Gastroesophageal sphincter (tissue), 4 donors: ENCODE measurements around the gene AMIGO2. TPM values are rescaled to one million over a fixed set of nuclear protein-coding genes. Genes with fewer than 3 reads are reported as not detected.

Experiments
- ATAC-seq: fragments of 150-250 bp; one replicate; pipeline ENCODE4 v1.9.1; 2016; ENCODE audit warnings: mild to moderate bottlenecking, moderate library complexity
- H3K27ac ChIP-seq, 4 donors: fragments of 200-600 bp; sonication (generic) in 3 of 4; 1 replicate in 3 of 4; 2 replicates in 1 of 4; pipeline ENCODE4 v1.5.1; 2016 to 2019
- H3K27me3 ChIP-seq: fragments of 200-600 bp; sonication (generic); one replicate; pipeline ENCODE4 v1.5.1; 2019
- H3K36me3 ChIP-seq, 2 donors: fragments of 200-600 bp; sonication (generic); one replicate each; pipeline ENCODE4 v1.5.1; 2019; ENCODE audit warnings: control low read depth in 1 of 2
- H3K4me1 ChIP-seq, 3 donors: fragments of 200-600 bp; sonication (generic); 1 replicate in 2 of 3; 2 replicates in 1 of 3; pipeline ENCODE4 v1.5.1; 2016 to 2019; ENCODE audit warnings: control low read depth in 2 of 3
- H3K4me3 ChIP-seq, 2 donors: fragments of 200-600 bp; sonication (generic); one replicate each; pipeline ENCODE4 v1.5.1; 2019; ENCODE audit warnings: mild to moderate bottlenecking in 1 of 2, moderate library complexity in 1 of 2
- H3K9me3 ChIP-seq, 3 donors: fragments of 200-600 bp; sonication (generic); one replicate each; pipeline ENCODE4 v1.5.1; 2017 to 2019; ENCODE audit warnings: control low read depth in 2 of 3
- EP300 ChIP-seq: sonication (generic); formaldehyde crosslinking; IDR thresholded peaks from one replicate; pipeline ENCODE4 v1.6.1; 2017; ENCODE audit warnings: antibody characterized with exemption, mild to moderate bottlenecking
- POLR2A ChIP-seq, 2 donors: fragments of 450-650 bp; IDR thresholded peaks; one replicate each; pipeline ENCODE4 v1.6.1; 2017; ENCODE audit warnings: antibody characterized with exemption in 2 of 2, mild to moderate bottlenecking in 2 of 2, moderate library complexity in 1 of 2
- POLR2AphosphoS5 ChIP-seq: sonication (generic); formaldehyde crosslinking; IDR thresholded peaks from one replicate; pipeline ENCODE4 v1.6.1; 2017; ENCODE audit warnings: antibody characterized with exemption
- WGBS, 2 donors: methylation state at CpG; one replicate each; pipeline ENCODE4 v1.1.5; 2018; ENCODE audit warnings: low coverage in 1 of 2; 5-methylcytosine and 5-hydroxymethylcytosine counted together
- total RNA-seq, 4 donors: library from RNA; depleted of rRNA; stranded (reverse); fragments of >200 nt; gene quantifications; one replicate each; pipeline ENCODE4 v1.1.0, GENCODE V29; 2016
- TF ChIP-seq, protein P1 (sequence below), 4 experiments: fragments of 200-600 bp in 2 of 4; fragments of 450-650 bp in 2 of 4; sonication (generic) in 1 of 4; IDR thresholded peaks; one replicate each; pipeline ENCODE4 v1.5.1; 2017 to 2019; ENCODE audit warnings: antibody characterized with exemption in 4 of 4, mild to moderate bottlenecking in 2 of 4, moderate library complexity in 2 of 4

The AMIGO2 gene
- total RNA-seq, 4 donors from 2014 or later, result 1.4 to 8.1 (median 3.6) TPM

DNA sequence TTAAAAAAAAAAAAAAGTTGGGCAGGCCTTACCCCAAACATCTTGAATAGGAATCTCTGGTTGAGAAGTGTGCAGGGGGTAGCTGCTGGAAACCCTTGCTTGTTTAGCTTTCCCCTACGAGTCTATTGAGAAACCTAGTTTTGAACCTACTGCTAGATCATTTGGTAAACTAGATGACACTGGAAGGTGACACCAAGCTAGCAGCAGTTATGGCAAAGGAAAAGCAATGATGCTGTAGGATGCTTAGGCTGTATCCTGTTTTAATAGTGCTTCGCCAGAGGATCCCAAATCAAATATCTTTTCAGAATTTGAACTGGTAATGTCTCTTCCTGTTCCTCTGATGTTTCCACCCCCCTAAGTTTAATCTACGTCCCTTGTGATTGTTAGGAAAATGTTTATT lies 5.8 kb downstream of the AMIGO2 start:
- Histone ChIP-seq H3K27ac (no peak overlapping the region), H3K4me3 (no peak overlapping the region), H3K4me1 (peaks cover 0 to 23% (median 3%) of the 10 kb centered on the region in 3 donors), H3K36me3 (no peaks in the 10 kb centered on the region), H3K27me3 (no peaks in the 10 kb centered on the region), H3K9me3 (no peaks in the 10 kb centered on the region)
- TF ChIP-seq EP300 (no peak), POLR2AphosphoS5 (no peak), POLR2A (IDR thresholded peaks at IDR 0.05) (no peak)
- TF ChIP-seq, protein P1, sequence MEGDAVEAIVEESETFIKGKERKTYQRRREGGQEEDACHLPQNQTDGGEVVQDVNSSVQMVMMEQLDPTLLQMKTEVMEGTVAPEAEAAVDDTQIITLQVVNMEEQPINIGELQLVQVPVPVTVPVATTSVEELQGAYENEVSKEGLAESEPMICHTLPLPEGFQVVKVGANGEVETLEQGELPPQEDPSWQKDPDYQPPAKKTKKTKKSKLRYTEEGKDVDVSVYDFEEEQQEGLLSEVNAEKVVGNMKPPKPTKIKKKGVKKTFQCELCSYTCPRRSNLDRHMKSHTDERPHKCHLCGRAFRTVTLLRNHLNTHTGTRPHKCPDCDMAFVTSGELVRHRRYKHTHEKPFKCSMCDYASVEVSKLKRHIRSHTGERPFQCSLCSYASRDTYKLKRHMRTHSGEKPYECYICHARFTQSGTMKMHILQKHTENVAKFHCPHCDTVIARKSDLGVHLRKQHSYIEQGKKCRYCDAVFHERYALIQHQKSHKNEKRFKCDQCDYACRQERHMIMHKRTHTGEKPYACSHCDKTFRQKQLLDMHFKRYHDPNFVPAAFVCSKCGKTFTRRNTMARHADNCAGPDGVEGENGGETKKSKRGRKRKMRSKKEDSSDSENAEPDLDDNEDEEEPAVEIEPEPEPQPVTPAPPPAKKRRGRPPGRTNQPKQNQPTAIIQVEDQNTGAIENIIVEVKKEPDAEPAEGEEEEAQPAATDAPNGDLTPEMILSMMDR (IDR thresholded peaks at IDR 0.05), result no peak
- 89 to 93% methylated on average over 3 of the region's 3 CpGs for WGBS, 2 donors
- no peak for ATAC-seq

DNA sequence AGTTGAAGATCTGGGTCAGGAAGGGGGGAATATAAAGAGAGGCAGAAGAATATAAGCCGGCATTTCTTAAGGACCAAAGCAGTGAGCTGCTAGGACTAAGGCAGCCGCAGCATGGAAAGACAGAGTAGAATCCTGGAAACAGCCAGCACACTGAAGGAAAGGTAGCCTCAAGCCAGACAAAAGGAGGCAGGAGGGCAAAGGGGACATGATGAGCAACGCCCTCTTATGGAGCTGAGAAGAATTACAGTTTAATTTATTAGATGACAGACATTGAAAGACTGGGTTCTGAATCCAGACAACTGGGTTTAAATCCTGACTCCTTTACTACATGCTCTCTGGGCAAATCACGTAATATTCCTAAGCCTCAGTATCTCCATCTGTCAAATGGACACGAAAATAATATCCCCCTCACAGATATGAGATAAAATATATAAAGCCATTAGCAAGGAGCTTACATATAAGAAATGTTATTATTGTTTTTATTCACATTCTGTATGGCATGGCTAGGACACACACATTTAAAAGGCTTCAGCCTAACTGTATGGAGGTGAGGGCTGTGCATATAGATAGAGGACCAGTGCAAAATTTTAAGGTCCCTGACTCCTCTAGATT lies 8.4 kb downstream of the AMIGO2 start:
- TF ChIP-seq, protein P1 (IDR thresholded peaks at IDR 0.05), result no peak
- TF ChIP-seq POLR2AphosphoS5 (no peak), POLR2A (IDR thresholded peaks at IDR 0.05) (no peak), EP300 (no peak)
- 60 to 64% methylated on average over 5 of the region's 5 CpGs for WGBS, 2 donors
- no peaks in the 10 kb centered on the region for H3K9me3 ChIP-seq
- H3K27ac ChIP-seq, result no peak overlapping the region
- no peak for ATAC-seq
- H3K4me1 ChIP-seq, result peaks cover 0 to 10% (median 3%) of the 10 kb centered on the region in 3 donors
- H3K36me3 ChIP-seq, result no peaks in the 10 kb centered on the region
- no peak overlapping the region for H3K4me3 ChIP-seq
- H3K27me3 ChIP-seq, result no peaks in the 10 kb centered on the region

DNA sequence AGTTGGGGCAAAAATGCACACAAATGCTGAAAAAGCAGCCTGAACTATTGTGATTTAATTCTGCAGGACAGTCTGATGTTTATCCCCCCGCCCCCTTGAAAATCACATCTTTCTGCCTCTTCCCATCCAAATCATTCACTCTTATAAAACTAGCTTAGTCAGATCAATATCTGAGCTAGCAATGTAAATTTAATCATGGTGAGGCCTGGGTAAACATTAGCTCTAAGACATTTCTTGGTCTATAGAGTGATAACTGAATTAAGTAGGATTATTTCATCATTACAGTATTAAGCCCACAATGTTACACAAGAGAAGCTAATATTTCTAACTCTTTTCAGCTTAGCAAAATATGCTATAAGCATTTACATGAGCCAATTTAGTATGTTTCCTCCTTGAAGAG lies 9.4 kb downstream of the AMIGO2 start:
- Histone ChIP-seq H3K27ac (no peak overlapping the region), H3K27me3 (no peaks in the 10 kb centered on the region), H3K9me3 (no peaks in the 10 kb centered on the region), H3K4me3 (no peak overlapping the region), H3K4me1 (peaks cover 0 to 18% (median 3%) of the 10 kb centered on the region in 3 donors), H3K36me3 (no peaks in the 10 kb centered on the region)
- no peak for ATAC-seq
- 84 to 100% methylated on average over 1 of the region's 1 CpG for WGBS, 2 donors
- no peak for TF ChIP-seq POLR2AphosphoS5
- TF ChIP-seq, protein P1 (IDR thresholded peaks at IDR 0.05), result no peak
- no peak for TF ChIP-seq EP300
- TF ChIP-seq POLR2A (IDR thresholded peaks at IDR 0.05), result no peak

DNA sequence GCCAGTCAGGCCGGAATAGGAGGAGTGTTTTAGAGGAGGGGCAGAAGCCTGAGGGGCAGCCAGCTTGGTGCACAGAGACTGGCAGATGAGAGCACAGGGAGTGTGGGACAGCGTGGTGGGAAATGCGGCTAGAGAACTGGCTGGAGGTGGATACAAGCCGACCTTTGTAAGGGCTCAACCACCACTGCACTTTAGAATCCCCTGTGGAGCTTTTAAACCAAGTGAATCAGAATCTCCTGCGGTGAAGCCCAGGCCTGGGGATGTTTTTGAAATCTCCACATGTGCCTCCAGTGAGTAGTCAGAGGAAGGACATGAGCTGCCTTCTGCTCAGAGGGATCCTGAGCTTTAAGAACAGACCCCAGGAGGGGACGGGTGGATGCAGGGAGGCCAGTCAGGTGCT lies 11.2 kb downstream of the AMIGO2 start:
- Histone ChIP-seq H3K27me3 (no peaks in the 10 kb centered on the region), H3K4me3 (no peak overlapping the region), H3K9me3 (no peaks in the 10 kb centered on the region), H3K36me3 (no peaks in the 10 kb centered on the region), H3K27ac (no peak overlapping the region), H3K4me1 (peaks cover 0 to 18% (median 3%) of the 10 kb centered on the region in 3 donors)
- TF ChIP-seq POLR2AphosphoS5 (no peak), POLR2A (IDR thresholded peaks at IDR 0.05) (no peak), EP300 (no peak)
- TF ChIP-seq, protein P1 (IDR thresholded peaks at IDR 0.05), result no peak
- WGBS, 2 donors, result 74 to 84% methylated on average over 5 of the region's 6 CpGs
- no peak for ATAC-seq

DNA sequence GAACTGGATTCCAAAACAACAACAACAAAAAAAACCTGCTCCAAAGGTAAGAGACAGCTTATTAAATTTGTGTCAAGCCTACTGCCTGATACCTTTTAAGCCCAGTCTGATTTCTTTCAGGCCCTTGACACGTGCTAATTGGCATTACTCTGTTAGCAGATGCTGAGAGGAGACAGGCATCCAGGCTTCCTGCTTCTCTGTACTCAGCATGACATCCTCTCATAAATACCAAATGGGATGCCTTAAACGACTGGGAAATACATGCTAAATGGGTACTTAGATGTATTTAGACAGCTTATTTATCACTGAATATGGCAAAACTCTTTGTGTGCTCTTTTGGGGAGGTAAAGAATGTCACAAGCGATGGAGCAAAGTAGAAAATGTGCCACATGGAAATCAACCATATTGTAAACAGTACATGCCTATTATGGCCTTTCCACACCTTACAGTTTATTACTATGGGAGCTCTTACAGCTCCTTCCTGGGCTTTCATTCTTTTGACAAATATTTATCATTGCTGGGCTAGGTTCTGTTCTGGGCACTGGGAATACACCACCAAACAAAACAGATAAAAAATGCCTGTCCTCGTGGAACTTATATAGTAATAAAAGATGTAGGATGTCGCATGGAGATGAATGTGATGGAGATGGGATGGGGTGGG lies 11.9 kb downstream of the AMIGO2 start:
- no peak overlapping the region for H3K4me3 ChIP-seq
- no peaks in the 10 kb centered on the region for H3K36me3 ChIP-seq
- no peak overlapping the region for H3K27ac ChIP-seq
- H3K9me3 ChIP-seq, result no peaks in the 10 kb centered on the region
- no peak for ATAC-seq
- H3K27me3 ChIP-seq, result no peaks in the 10 kb centered on the region
- WGBS, 2 donors, result 50 to 67% methylated on average over 3 to 4 of the region's 5 CpGs
- TF ChIP-seq POLR2A (IDR thresholded peaks at IDR 0.05), result no peak
- no peak for TF ChIP-seq POLR2AphosphoS5
- no peak for TF ChIP-seq EP300
- TF ChIP-seq, protein P1 (IDR thresholded peaks at IDR 0.05), result no peak
- peaks cover 0 to 18% (median 3%) of the 10 kb centered on the region in 3 donors for H3K4me1 ChIP-seq
